ENCODE results near the gene MYMX.
"Not testable (repeated sequence)": the region's sequence is repeated elsewhere in the genome, so short reads cannot be mapped to it uniquely, and the experiment has no call there.

MYMX gene

DNA sequence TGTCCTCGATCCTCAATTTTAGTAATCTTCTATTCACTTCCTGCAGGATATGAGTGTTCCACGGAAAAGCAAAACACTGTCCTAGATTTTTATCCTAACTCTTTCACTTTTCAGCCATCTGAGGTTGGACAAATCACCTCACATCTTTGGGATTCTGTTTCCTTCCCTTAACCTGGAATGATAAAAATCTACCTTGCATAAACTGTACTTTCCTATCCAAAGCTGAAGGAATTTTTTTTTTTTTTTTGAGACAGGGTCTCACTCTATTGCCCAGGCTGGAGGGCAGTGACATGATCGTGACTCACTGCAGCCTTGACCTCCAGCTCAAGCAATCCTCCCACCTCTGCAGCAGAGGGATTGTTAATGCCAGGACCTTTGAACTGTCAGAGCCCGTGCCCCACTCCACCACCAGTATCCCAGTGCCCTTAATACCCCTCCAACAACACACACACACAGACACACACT, 37.6 kb upstream of the MYMX start:
- no peaks in the 10 kb centered on the region for H3K9me3 Mint-ChIP-seq
- TF ChIP-seq, protein P1, sequence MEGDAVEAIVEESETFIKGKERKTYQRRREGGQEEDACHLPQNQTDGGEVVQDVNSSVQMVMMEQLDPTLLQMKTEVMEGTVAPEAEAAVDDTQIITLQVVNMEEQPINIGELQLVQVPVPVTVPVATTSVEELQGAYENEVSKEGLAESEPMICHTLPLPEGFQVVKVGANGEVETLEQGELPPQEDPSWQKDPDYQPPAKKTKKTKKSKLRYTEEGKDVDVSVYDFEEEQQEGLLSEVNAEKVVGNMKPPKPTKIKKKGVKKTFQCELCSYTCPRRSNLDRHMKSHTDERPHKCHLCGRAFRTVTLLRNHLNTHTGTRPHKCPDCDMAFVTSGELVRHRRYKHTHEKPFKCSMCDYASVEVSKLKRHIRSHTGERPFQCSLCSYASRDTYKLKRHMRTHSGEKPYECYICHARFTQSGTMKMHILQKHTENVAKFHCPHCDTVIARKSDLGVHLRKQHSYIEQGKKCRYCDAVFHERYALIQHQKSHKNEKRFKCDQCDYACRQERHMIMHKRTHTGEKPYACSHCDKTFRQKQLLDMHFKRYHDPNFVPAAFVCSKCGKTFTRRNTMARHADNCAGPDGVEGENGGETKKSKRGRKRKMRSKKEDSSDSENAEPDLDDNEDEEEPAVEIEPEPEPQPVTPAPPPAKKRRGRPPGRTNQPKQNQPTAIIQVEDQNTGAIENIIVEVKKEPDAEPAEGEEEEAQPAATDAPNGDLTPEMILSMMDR (IDR thresholded peaks at IDR 0.05; ENCODE audit: unreplicated experiment in 3 of 3) = no peak
- no peaks in the 10 kb centered on the region for H3K36me3 Mint-ChIP-seq (ENCODE audit: low read depth)
- H3K27ac Mint-ChIP-seq = peak overlapping the region in 1 of 3 experiments; percentile 7
- H3K4me1 Mint-ChIP-seq = no peaks in the 10 kb centered on the region
- peaks cover 17% of the 10 kb centered on the region for H3K27me3 Mint-ChIP-seq (ENCODE audit: low read depth)
- H3K4me3 Mint-ChIP-seq = no peak overlapping the region

DNA sequence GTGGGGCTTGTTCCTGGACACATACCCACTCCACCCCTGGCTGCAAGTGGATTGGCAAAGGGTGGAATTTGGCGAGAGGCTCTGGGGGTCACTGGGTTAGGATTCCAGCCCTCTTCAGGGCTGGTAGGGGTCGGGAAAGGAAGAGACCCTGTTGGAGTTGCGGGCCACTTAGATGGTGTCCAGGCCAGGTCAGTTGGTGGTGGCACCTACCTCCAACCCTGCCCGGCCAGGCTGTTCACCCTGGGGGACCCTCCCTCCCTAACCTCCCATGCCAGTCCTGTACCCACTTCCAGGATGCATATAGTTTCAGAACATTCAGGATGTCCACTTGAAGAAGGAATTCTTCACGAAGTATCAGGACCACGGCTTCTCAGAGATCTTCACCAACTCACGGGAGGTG, 37.1 kb upstream of the MYMX start:
- Mint-ChIP-seq H3K27me3 (ENCODE audit: low read depth) (peaks cover 20% of the 10 kb centered on the region), H3K4me3 (no peak overlapping the region), H3K4me1 (no peaks in the 10 kb centered on the region), H3K36me3 (ENCODE audit: low read depth) (no peaks in the 10 kb centered on the region), H3K27ac (peak overlapping the region in 1 of 3 experiments; percentile 7), H3K9me3 (no peaks in the 10 kb centered on the region)
- TF ChIP-seq, protein P1 (IDR thresholded peaks at IDR 0.05; ENCODE audit: unreplicated experiment in 3 of 3) = no peak

- Mint-ChIP-seq H3K4me1 (no peaks in the 10 kb centered on the region), H3K27me3 (ENCODE audit: low read depth) (peaks cover 20% of the 10 kb centered on the region), H3K36me3 (ENCODE audit: low read depth) (no peaks in the 10 kb centered on the region), H3K27ac (no peak overlapping the region), H3K9me3 (no peaks in the 10 kb centered on the region), H3K4me3 (no peak overlapping the region)
- TF ChIP-seq, protein P1 (IDR thresholded peaks at IDR 0.05; ENCODE audit: unreplicated experiment in 3 of 3) = no peak
Observed at GRCh38 chr6:44180406-44180805, 36.3 kb upstream of the MYMX start.

- Mint-ChIP-seq H3K27me3 (ENCODE audit: low read depth) (peaks cover 22% of the 10 kb centered on the region), H3K9me3 (no peaks in the 10 kb centered on the region), H3K4me3 (no peak overlapping the region), H3K27ac (no peak overlapping the region), H3K4me1 (peaks cover under 1% of the 10 kb centered on the region), H3K36me3 (ENCODE audit: low read depth) (no peaks in the 10 kb centered on the region)
- TF ChIP-seq, protein P1 (IDR thresholded peaks at IDR 0.05; ENCODE audit: unreplicated experiment in 3 of 3) = no peak
Observed at GRCh38 chr6:44180886-44181285, 35.8 kb upstream of the MYMX start.

- H3K36me3 Mint-ChIP-seq (ENCODE audit: low read depth); H3K4me3 Mint-ChIP-seq; H3K27ac Mint-ChIP-seq; H3K4me1 Mint-ChIP-seq; H3K9me3 Mint-ChIP-seq: not testable (repeated sequence)
- peaks cover 22% of the 10 kb centered on the region for H3K27me3 Mint-ChIP-seq (ENCODE audit: low read depth)
Observed at GRCh38 chr6:44181784-44182183, 34.9 kb upstream of the MYMX start.

- H3K4me1 Mint-ChIP-seq = peaks cover 7% of the 10 kb centered on the region
- H3K4me3 Mint-ChIP-seq = no peak overlapping the region
- no peaks in the 10 kb centered on the region for H3K9me3 Mint-ChIP-seq
- TF ChIP-seq, protein P1 (IDR thresholded peaks at IDR 0.05; ENCODE audit: unreplicated experiment in 3 of 3) = no peak
- no peaks in the 10 kb centered on the region for H3K36me3 Mint-ChIP-seq (ENCODE audit: low read depth)
- peaks cover 22% of the 10 kb centered on the region for H3K27me3 Mint-ChIP-seq (ENCODE audit: low read depth)
- no peak overlapping the region for H3K27ac Mint-ChIP-seq
Observed at GRCh38 chr6:44182911-44183390, 33.8 kb upstream of the MYMX start.

Data from nephron (organoid).